Stimulated activated CD8-positive, alpha-beta memory T cell treated with anti-CD3 and anti-CD28 coated beads, Interleukin-2, amount 100 ng/mL, for 48 hours (primary cell): Measurements from ENCODE around the gene COX10.
A peak's percentile ranks its signal among the peaks of the same experiment; 100 is the strongest.
"Not testable (repeated sequence)": the region's sequence is repeated elsewhere in the genome, so short reads cannot be mapped to it uniquely, and the experiment has no call there.

Experiments used
- DNase-seq, 2 donors: peaks; one replicate each; pipeline ENCODE4 v3.0.0-alpha.2; 2020; ENCODE audit warnings: low read depth in 2 of 2

The COX10 gene

DNA sequence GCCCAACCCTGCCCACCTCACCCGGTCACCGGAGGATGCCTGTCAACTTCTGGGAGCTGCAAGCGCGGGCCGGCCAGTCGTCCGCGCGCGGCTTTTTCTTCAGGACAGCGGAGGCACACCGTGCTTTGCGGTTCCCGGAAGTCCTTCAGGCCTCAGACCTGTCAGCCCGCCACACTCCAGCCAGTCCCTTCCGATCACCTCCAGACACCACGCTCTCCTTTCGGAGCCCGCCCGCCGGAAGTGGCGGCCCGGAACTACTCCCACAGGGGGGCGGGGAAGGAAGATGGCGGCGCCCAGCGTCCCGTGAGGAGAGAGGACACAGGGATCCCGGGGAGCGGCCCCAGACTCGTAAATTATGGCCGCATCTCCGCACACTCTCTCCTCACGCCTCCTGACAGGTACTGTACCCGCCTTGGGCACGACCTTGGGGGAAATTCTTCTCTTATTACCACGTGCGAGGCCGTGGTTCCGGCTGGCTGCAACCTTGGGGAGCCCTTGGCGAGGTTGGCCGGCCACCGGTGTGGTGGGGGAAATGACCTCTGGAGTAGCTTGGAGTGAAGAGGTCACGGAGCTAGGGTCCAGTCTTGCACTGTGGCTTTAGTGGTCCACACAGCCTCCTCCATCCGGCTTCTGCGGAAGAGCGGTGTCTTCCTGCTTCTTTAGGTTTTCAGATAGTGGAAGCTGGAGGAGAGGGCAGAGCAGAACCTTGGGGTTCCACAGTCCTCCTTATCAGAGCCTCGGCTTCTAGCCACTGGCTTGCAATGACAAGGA is at the start of gene COX10:
COX10 (plus strand) TSS at position 254 of the 771 bp plus-strand sequence; CDS start at position 356, 102 bp downstream.
- peak; percentile 78 to 84 for DNase-seq

DNA sequence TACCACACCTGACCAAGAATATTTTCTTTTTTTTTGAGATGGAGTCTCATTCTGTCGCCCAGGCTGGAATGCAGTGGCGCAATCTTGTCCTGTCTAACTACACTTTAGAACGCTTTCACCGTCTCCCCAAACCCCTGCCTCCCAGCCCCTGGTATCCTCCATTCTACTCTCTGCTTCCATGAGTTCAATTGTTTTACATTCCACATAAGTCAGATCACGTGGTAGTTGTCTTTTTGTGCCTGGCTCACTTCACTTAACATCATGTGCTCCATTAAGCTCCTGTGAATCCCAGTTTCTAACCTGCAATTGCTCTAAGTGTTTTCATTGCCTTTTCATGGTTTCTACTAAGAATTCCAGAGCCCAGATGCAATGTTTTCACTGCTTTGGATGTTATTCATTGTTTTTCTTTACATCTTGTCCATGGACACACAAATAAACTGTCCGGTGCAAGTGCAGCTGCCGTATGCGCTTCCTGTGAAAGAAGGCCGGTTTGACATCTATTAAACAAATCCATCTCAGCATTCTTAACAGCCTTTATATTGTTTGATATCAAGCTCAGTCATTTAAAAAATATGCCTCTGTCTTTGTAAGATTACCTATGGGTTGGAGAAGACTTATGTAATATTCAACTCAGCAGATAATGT is 47.5 kb upstream of the COX10 start:
- DNase-seq, result not testable (repeated sequence)

DNA sequence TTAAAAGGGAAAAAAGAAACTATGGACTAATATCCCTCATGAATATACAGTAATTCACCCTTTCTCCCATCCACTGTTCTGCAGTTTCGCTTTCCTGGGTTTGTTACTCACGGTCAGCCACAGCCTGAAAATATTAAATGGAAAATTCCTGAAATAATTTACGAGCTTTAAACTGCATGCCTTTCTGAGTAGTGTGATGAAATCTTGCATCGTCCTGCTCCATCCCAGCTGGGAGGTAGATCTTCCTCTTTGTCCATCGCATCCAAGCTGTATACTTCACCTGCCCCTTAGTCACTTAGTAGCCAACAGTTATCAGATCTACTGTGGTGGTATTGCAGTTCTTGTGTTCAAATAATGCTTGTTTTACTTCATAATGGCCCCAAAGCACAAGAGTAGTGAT is 39.5 kb upstream of the COX10 start:
- not testable (repeated sequence) for DNase-seq

DNA sequence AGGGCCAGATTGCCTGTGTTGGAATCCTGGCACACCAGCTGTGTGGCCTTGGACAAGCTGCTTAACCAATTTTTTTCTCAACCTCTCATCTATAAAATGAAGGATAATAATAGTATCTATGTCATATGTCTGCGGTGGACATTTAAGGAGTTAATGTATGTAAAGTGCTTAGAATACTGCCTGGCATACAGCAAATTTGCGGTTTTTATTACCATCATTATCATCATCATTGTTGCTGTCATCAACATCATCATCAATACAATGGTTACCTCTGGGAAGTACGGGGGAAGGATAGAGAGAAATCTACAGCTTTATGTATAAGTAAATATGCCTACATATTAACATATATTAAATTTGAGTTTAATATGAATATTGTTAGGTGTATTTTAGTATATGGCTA is 37.1 kb upstream of the COX10 start:
- no peak for DNase-seq

DNA sequence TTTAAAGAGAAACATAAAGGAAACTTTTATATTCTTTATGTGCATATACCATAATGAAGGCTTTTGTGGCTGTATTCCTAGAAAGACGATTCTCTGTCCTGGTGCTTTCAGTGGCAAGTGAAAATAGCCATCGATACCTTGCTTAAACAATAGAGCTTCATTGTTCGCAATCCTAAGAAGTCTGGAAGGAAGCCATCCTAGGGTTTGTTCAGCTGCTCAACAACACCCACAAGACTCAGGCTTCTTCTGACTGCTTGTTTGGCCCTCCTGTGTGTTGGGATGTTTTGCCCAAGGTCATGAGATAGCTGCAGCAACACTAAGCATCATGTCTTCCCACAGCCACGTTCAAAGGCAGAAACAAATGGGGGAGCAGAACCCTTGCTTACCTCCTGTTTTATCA is 36.1 kb upstream of the COX10 start:
- DNase-seq, result no peak

DNA sequence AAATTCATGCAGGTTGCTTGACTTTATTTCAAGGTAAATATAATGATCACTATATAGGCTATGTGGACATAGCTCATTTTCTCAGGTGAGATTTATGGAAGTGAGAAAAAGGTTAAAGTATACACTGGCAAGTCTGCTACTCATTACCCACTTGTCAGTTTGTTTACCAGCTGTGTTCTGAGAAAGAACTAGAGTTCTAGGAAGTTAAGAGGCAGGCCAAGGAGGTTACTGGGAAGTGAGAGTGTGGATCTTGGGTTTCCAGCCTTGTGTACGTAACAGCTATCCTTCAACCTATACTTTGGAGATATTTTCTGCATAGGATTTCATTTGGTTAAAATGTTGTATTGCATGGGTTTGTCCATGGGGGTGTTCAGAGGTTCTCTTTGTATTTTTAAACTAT is 31.9 kb upstream of the COX10 start:
- no peak for DNase-seq

DNA sequence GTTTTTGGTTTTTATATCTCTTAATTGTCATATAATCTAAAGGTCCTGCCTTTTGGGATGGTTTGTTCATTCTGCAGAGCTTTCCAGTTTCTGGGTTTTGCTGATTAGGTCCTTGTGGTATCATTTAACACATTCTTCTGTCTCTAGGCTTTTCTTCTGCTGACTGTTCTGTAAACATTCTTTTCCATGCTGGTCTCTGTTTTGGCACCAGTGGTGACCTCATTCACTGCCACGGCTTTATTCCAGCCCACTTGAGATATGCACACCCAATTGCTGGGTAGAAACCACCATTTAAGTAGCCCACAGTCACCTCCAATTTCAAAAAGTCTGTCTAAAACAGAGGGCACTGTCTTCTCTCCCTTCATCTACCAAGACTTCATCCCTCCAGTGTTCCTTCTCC is 31.1 kb upstream of the COX10 start:
- no peak for DNase-seq

DNA sequence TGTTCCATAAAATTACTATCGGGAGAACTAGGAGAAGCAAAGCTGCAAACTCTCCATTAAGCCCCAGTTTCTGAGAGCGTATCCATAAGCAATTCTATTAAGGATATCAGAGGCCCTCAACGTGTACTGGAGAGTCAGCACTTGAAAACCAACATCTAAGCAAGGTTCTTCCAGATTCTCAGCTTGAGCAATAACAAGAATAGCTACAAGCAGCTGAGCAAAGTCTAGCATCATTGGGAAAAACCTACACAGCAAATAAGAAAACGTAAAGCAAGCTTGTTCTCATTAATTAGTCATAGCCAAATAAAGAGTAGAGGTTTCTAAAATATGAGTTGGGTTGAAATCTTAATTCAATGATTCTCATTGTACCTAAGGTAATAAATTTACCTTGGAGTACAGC is 26.9 kb upstream of the COX10 start:
- no peak for DNase-seq

DNA sequence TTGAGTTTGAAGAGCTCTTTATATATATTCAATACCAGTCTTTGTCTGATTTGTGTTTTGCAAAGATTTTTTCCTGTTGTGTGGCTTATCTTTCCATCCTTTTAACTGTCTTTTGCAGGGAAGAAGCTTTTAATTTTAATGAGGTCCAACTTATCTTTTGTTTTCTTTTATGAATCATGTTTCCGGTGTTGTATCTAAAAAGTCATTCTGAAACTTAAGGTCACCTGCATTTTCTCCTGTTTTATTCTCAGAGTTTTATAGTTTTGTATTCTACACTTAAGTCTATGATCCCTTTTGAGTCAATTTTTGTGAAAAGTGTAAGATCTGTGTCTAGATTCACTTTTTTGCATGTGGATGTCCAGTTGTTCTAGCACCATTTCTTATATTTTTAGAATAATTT is 24.6 kb upstream of the COX10 start:
- no peak for DNase-seq

DNA sequence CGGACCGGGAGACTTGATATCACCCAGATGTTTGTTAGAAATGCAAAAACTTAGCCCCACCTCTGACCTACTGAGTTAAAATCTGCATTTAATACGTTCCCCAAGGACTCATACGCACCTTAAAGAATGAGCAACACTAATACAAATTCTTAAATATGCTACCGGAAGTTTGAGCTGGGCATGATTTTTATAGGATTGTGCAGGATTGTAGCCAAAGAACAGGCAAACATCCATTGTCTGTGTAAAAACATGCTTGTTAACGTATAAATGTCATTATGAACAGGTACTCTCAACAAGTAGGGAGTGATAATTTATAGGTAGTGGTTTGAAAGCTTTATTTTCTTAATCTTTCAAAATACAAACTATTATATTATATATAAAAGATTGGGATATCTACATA is 22.3 kb upstream of the COX10 start:
- no peak for DNase-seq

DNA sequence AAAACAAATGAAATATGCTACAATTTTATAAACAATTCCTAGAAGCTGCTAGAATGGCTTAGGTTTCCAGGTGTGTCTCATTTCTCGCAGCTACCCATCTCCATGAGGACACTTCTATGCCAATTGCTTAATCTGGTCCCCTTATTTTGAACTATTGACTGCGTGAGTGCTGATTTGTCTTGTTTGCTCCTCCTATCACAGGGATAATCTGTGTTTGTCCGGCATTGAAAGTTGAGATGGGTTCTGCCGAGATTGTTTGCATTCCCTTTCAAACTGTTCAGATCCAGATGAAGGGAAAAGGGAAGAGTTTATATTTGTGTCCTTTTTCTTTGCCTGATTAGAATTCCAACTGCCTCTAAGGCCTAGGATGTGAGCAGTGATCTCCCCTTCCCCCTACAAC is 21.7 kb upstream of the COX10 start:
- DNase-seq, result no peak

DNA sequence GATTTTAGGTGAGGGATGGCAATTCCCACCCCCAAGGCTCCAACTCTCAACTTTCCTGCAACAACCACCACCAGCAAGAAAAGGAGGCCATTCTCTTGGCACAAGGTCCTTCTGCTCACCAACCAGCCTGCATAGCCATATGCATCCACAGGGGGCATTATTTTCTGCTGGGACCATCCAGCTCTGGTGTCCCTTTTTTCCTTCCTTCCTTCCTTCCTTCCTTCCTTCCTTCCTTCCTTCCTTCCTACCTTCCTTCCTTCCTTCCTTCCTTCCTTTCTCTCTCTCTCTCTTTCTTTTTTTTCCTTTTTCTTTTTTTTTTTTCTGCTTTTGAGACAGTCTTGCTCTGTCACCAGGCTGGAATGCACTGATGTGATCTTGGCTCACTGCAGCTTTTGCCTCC is 21.1 kb upstream of the COX10 start:
- no peak for DNase-seq

DNA sequence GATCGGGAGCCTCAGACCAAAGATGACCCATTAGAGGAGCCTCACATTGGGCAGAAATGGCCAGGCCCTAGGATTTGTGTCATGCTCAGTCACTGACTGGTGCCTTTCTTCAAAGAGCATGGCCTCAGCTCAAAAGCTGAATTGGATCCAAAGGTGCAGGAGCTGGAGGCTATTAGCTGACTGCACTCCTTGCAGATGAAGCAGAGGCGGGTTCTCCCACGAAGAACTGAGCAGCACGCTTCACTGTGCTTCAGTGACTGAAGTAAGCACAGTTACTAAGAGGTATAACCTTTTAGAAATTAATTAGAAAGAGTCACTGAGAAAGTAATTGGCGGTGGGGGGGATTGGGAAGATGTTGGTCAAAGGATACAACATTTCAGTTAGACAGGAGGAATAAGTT is 18.7 kb upstream of the COX10 start:
- no peak for DNase-seq

DNA sequence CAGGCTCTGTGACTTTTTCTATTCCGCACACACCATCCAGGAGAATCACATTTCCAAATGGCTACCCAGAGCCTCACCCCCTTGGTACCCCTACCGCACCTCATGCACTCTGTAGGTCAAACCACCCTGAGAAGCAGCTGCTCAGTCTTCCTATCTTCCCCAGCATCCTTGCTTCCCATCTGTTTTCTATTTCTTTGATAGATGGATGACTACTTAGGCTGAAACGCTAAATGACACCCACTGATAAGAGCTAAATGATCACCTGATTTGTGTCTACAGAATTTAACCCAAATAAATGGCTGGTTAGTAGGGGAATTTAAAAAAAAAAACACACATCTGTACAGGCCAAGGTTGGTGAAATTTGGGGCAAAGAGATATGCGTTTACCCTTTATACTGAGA is 17.6 kb upstream of the COX10 start:
- DNase-seq, result no peak

DNA sequence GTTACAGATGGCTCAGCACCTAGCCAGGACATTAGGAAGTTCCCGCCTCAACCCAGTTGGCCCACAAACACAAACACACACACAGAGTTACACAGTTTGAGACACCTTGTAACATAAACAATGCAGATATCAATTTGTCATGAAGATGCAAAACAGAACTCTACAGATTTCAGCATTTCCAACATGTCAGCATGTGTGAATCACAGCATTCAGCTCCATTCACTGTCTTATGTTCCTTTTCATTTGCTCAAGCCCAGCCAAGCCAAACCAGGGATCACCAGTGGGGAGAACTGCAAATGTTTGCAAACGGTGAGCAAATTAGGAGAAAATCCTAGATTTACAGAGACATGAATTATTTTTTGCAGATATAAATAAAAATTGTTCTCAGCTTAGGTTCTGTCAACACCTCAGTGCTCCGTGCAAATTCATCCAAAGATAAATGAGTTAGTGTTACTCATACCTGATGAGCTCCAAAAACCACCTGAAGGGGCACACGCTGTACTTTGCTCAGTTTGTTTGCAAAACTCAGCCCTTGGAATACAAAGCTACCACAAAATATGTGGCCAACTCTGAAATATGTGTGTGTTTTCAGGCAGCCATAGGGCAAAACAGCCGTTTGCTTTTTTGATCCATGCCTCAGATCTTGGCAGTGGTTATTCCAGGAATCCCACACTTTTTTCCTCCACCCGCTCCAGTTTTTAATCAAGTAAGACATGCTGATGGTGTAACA is 16.3 kb upstream of the COX10 start:
- no peak for DNase-seq

DNA sequence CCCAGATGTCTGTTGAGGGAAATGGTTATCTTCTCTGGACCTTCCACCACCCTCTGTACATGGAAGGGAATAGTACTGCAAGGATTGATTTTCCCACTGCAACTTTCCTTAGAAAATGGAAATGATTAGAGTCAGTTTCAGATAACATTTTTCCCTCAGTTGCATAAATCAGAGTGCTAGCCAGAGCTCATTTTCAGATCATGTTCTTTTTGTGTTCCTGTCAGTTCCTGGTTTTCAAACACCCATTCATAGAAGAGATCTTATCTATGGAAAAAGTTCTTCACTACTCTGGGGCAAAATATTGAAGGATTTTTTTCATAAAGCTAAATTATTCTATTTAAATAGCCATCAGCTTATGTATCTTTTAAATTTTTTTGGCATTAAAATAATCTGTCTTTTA is 11.7 kb upstream of the COX10 start:
- no peak for DNase-seq

DNA sequence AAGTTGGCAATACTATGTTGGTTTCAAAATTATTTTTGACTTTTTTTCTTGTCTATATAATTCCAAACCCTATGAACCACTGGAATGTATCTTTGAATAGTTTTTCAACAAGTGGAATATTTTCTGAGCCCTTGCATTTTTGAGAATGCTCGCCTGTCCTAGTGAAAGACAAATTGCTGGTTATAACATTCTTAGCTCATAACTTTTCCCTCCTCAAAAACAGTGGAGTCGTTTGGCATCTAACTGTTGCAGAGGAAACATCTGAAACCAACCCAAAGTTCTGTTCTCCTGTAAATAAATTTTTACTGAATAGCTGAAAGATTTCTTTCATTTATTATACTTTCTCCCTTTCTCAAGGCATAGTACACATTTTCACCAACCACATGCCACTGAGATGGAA is 11.3 kb upstream of the COX10 start:
- no peak for DNase-seq

DNA sequence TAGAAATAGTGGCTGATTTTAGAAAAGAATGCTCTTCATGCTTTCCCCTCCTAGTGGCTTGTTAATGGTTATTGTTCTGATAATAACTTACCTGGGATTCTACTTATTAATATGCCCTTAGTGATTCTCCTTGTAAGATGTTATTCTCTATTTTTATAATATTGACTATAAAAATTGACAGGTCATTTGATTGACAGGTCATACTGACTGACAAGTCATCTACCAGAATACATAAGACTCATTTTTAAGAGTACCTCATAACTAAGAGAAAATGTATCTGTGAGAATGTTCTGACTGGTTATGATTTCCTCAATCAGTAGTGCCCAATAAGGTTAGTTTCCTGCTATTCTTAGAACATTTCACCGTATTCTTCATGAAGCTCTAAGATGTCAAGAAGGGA is 8.6 kb upstream of the COX10 start:
- DNase-seq, result no peak

DNA sequence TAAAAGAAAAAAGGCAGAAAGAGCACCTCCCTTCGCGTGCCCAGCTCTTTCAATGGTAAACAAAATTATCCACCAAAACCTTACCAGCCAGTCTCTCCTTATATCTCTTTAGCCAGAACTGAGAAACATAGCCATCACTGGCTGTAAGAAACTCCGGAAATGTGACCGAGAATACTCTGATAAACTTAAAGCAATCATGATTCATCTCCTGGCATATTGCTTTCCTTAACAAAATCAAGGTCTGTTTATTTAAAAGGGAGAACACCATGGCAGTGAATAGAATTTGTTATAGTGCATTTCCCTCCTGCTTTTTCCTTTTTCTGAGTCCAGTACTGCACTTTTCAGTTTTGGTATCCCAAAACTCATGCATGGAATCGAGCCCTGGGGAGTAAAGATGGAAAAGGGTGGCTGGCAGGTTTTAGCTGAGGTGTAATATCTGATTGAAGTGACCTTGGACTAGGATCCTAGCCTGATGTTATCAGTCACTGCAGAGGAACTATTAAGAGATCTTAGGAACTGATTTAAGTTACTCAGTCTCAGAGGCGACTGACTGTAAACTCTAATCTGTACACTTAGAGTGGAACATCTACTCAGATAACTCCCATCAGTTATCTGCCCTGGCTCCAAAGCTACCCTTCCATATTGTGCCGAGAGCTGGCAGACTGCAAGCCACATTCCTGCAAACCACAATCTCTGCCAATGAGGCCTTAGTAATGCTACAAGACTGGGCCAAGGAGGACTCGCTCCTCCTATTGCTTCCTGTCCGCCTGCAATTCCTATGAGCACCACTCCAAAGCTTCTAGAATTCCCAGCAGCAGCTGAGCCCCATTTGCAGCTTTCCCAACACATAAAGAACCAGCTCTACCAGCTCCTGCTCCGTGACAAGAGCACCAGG is 7.4 kb upstream of the COX10 start:
- no peak for DNase-seq

DNA sequence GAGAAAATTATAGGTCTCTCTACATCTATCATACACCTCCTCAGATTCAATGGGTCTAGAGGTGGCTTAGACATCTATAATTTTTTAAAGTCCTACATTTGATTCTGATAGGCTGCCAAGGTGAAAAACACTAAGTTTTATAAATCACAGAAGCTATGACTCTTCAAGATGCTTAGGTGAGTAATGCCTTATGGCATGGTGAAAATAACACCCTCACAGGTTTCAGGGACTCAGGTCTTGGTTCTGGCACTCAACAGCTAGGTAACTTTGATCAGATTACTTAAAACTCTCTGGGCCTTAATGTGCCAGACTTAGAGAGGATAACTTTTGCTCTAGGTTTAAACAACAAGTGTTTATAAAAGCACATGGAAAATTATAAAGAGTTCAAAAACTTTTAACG is 2.0 kb upstream of the COX10 start:
- DNase-seq, result no peak

DNA sequence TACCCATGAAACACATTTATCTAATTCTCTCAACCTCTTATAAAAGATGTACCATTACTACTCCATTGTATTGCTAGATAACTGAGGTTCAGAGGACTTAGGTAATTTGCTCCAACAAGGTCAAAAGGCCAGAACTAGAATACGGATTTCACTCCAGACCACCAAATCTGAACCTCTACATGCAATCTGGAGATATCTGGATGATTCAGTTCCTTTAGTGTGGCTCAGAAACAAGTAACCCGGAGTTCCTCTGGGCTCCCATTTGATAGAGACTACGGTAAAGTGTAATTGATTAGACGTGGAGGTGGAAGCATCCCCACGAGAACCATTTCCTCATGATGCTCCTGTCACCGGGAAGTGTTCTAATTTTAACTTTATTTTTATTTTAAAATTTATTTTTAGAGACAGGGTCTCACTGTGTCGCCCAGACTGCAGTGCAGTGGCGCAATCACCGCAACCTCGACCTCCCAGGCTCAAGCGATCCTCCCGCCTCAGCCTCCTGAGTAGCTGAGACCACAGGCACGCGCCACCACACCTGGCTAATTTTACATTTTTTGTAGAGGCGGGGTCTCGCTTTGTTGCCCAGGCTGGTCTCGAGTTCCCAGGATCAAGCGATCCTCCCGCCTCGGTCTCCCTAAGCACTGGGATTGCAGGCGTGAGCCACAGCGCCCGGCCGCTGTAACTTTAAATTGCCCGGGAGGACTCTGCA is 608 bp upstream of the COX10 start:
- no peak for DNase-seq
